HG03135 (cell line): ENCODE results near the gene FNIP2.
"Not testable (repeated sequence)": the region's sequence is repeated elsewhere in the genome, so short reads cannot be mapped to it uniquely, and the experiment has no call there.

Source experiments
- ATAC-seq: cut with Tn5 transposase; IDR thresholded peaks from one replicate; pipeline ENCODE4 v1.9.1; 2021; ENCODE audit warnings: mild to moderate bottlenecking, moderate library complexity; ENCODE audit not compliant: unreplicated experiment

FNIP2 gene

GRCh38 chr4:158865520-158866177, 96.8 kb downstream of the FNIP2 start:
- no peak for ATAC-seq

GRCh38 chr4:158869001-158869400, 100.2 kb downstream of the FNIP2 start:
- ATAC-seq: no peak

- no peak for ATAC-seq
Measured at GRCh38 chr4:158869761-158870160, 100.9 kb downstream of the FNIP2 start.

- no peak for ATAC-seq
Measured at GRCh38 chr4:158870282-158870625, 101.4 kb downstream of the FNIP2 start.

GRCh38 chr4:158870626-158871334, 102.0 kb downstream of the FNIP2 start:
- ATAC-seq: no peak

DNA sequence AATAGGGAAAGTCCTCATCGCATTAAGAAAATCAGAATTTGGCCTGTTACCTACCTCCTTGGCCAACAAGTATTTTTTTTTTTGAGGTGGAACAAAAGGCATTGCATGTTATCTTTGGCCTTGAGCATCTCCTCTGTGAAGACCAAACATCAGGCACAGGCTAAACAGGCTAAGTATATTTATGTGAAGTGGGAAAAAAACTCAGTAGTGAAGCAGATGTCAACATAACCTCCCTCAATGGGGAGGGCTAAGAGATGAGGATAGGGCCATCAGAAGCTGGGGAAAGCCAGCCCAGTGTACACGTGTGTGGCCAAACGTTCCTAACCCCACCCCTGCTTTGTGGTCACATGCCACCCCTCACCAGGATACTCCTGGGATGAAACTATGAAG, 102.5 kb downstream of the FNIP2 start:
- ATAC-seq: no peak

- ATAC-seq: no peak
Measured at GRCh38 chr4:158873795-158874401, 105.1 kb downstream of the FNIP2 start.

GRCh38 chr4:158875026-158875425, 106.2 kb downstream of the FNIP2 start:
- ATAC-seq: no peak

DNA sequence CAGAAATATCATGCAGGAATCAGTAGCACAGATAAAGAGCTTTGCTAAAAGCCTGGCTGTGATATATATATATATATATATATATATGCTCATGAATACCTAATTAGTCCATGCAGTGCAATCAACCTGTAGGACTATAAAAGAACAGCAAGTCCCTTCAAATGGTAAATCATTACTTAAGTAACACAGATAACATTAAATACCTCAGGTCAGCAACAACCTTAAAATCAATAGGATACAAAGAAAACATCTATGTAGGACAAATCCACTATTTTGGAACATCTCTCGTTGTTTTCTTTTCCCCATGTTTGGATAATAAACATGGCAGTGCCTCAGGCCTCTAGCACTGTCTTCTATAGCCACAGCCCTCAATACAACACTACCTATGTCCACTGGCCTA, 106.6 kb downstream of the FNIP2 start:
- no peak for ATAC-seq

DNA sequence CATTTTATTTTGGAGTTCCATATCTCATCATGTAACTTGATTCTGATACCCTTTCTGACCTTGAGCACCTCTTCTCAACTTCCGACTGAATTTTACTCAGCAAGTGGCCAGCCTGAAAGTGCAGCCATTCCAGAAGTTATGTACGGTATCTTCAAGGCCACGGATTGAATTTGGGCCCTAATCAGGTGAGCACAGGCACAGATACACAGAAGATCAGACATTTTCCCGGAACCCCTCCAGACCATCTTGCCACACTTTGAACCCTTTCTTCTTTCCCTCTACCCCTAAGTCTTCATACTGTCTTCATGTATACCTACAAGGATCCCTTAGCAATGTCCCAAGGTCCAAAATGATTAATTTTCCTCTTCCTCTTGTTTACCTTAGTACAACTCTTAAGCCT, 108.2 kb downstream of the FNIP2 start:
- ATAC-seq: no peak

DNA sequence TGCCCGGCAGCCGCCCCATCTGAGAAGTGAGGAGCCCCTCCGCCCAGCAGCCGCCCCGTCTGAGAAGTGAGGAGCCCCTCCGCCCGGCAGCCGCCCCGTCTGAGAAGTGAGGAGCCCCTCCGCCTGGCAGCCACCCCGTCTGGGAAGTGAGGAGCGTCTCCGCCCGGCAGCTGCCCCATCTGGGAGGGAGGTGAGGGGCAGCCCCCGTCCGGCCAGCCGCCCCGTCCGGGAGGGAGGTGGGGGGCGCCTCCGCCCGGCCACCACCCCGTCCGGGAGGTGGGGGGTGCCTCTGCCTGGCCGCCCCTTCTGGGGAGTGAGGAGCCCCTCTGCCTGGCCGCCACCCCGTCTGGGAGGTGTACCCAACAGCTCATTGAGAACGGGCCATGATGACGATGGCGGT, 113.3 kb downstream of the FNIP2 start:
- not testable (repeated sequence) for ATAC-seq

DNA sequence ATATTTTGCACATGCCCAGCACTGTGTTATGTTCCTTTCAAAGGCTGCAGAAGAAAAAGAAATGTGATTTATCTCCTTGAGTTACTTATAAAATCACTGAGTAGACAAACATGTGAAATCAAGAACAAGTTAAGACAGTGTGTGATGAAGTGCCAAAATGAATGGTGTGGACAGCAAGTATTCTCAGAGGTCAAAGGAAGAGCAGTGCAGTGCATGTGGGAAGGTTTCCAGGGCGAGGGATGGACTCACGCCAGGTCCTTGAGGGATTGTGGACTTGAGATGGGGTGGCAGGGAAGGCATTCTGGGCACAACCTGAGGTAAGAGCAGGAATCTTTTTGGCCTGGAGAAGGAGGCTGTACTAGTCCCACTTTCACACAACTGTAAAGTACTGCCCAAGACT, 115.5 kb downstream of the FNIP2 start:
- ATAC-seq: no peak

DNA sequence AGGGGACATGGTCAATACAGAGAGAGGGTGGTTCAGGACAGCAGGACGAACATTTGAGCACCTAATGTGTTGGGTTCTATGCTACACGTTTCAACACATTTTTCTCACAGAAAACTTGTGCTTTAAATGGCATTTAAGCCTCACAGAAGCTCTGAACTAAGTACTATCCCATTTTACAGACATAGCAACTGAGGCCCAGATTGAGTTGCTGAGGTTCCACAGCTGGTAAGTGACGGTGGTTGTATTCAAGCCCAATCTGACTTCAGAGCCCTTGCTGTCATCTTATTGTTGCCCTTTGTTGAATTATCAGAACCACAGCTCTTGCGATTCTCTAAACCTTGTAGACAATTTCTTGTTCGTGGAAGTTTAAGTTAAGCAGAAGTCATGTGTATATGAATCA, 116.7 kb downstream of the FNIP2 start:
- no peak for ATAC-seq

- ATAC-seq: no peak
Measured at GRCh38 chr4:158890294-158890693, 121.5 kb downstream of the FNIP2 start.

- no peak for ATAC-seq
Measured at GRCh38 chr4:158891256-158891655, 122.4 kb downstream of the FNIP2 start.

- ATAC-seq: no peak
Measured at GRCh38 chr4:158894826-158895225, 126.0 kb downstream of the FNIP2 start.

- ATAC-seq: no peak
Measured at GRCh38 chr4:158895797-158896576, 127.2 kb downstream of the FNIP2 start.

GRCh38 chr4:158896577-158897238, 127.9 kb downstream of the FNIP2 start:
- not testable (repeated sequence) for ATAC-seq

DNA sequence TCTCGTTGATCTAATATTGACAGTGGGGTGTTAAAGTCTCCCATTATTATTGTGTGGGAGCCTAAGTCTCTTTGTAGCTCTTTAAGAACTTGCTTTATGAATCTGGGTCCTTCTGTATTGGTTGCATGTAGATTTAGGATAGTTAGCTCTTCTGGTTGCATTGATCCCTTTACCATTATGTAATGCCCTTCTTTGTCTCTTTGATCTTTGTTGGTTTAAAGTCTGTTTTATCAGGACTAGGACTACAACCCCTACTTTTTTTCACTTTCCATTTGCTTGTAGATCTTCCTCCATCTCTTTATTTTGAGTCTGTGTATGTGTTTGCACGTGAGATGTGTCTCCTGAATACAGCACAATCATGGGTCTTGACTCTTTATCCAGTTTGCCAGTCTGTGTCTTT, 131.6 kb downstream of the FNIP2 start:
- ATAC-seq: not testable (repeated sequence)

- ATAC-seq: not testable (repeated sequence)
Measured at GRCh38 chr4:158902280-158903078, 133.7 kb downstream of the FNIP2 start.
